ENCODE data around the gene ASIP.

The ASIP gene

GRCh38 chr20:34200023-34200422, 41.2 kb upstream of the ASIP start:
- ATAC-seq, result no peak

GRCh38 chr20:34201531-34201930, 39.7 kb upstream of the ASIP start:
- TF ChIP-seq PATZ1 (CRISPR knock-in tag; IDR thresholded peaks at IDR 0.05; ENCODE audit: borderline replicate concordance) (no peak), RARB (CRISPR knock-in tag; IDR thresholded peaks at IDR 0.05) (no peak), ESRRG (CRISPR knock-in tag; IDR thresholded peaks at IDR 0.05) (no peak), TOX (CRISPR knock-in tag; IDR thresholded peaks at IDR 0.05; ENCODE audit: borderline replicate concordance) (no peak), ZFP30 (CRISPR knock-in tag; IDR thresholded peaks at IDR 0.05) (no peak), PPARA (CRISPR knock-in tag; IDR thresholded peaks at IDR 0.05; ENCODE audit: borderline replicate concordance) (no peak), ZNF8 (CRISPR knock-in tag; IDR thresholded peaks at IDR 0.05) (no peak), ISL1 (CRISPR knock-in tag; IDR thresholded peaks at IDR 0.05) (no peak), TSHZ2 (CRISPR knock-in tag; IDR thresholded peaks at IDR 0.05) (no peak), ZNF565 (CRISPR knock-in tag; conservative IDR thresholded peaks at IDR 0.05; ENCODE audit: low read depth) (no peak), ZNF70 (CRISPR knock-in tag; IDR thresholded peaks at IDR 0.05) (no peak), CREB5 (CRISPR knock-in tag; IDR thresholded peaks at IDR 0.05; ENCODE audit: low read depth) (no peak), GLIS3 (CRISPR knock-in tag; IDR thresholded peaks at IDR 0.05) (no peak), ZFP3 (CRISPR knock-in tag; IDR thresholded peaks at IDR 0.05) (no peak)
- no peak for ATAC-seq

More at GRCh38 chr20:34200023-34200422, 41.2 kb upstream of the ASIP start:
- TF ChIP-seq ZNF565 (CRISPR knock-in tag; conservative IDR thresholded peaks at IDR 0.05; ENCODE audit: low read depth), result no peak
- no peak for TF ChIP-seq PPARA (CRISPR knock-in tag; IDR thresholded peaks at IDR 0.05; ENCODE audit: borderline replicate concordance)
- TF ChIP-seq ZFP3 (CRISPR knock-in tag; IDR thresholded peaks at IDR 0.05), result no peak
- TF ChIP-seq TSHZ2 (CRISPR knock-in tag; IDR thresholded peaks at IDR 0.05), result no peak
- TF ChIP-seq CSDC2 (CRISPR knock-in tag; IDR thresholded peaks at IDR 0.05), result no peak
- TF ChIP-seq SNAI2 (CRISPR knock-in tag; IDR thresholded peaks at IDR 0.05), result no peak
- no peak for TF ChIP-seq ZNF8 (CRISPR knock-in tag; IDR thresholded peaks at IDR 0.05)
- no peak for TF ChIP-seq ARNTL (CRISPR knock-in tag; IDR thresholded peaks at IDR 0.05; ENCODE audit: borderline replicate concordance, low read depth)
- TF ChIP-seq ESRRG (CRISPR knock-in tag; IDR thresholded peaks at IDR 0.05), result no peak
- TF ChIP-seq OSR1 (CRISPR knock-in tag; IDR thresholded peaks at IDR 0.05), result no peak
- no peak for TF ChIP-seq ZNF70 (CRISPR knock-in tag; IDR thresholded peaks at IDR 0.05)
- no peak for TF ChIP-seq GLIS3 (CRISPR knock-in tag; IDR thresholded peaks at IDR 0.05)
- TF ChIP-seq RARB (CRISPR knock-in tag; IDR thresholded peaks at IDR 0.05), result no peak
- no peak for TF ChIP-seq CSRNP3 (CRISPR knock-in tag; IDR thresholded peaks at IDR 0.05)
- TF ChIP-seq BACH2 (CRISPR knock-in tag; IDR thresholded peaks at IDR 0.05; ENCODE audit: borderline replicate concordance), result no peak
- no peak for TF ChIP-seq ISL1 (CRISPR knock-in tag; IDR thresholded peaks at IDR 0.05)

GRCh38 chr20:34205172-34205880, 35.9 kb upstream of the ASIP start:
- ATAC-seq, result peak; percentile 40; the same call in 1 of the 3 replicates

All from SK-N-SH treated with all-trans-retinoic acid at 6 μM for 48 hours (cell line).